K562 (cell line): ENCODE results near the gene CASKIN1. TPM values are rescaled to one million over a fixed set of nuclear protein-coding genes. Genes with fewer than 3 reads are reported as not detected.

Experiments used
- CBX3 ChIP-seq, 2 experiments: IDR thresholded peaks; 1 replicate in 1 of 2; 2 replicates in 1 of 2; pipeline ENCODE4 v1.6.1; 2012; ENCODE audit warnings: inconsistent platforms in 2 of 2, low read length in 2 of 2, borderline replicate concordance in 1 of 2, control low read depth in 1 of 2
- KDM5B ChIP-seq: fragments of 200-600 bp; sonication (generic); IDR thresholded peaks from 2 replicates; pipeline ENCODE4 v1.6.1; 2012; ENCODE audit warnings: low read depth, mild to moderate bottlenecking, moderate library complexity, low read length, control low read depth, inconsistent platforms; ENCODE audit not compliant: insufficient replicate concordance
- MAFK ChIP-seq: IDR thresholded peaks from 2 replicates; pipeline ENCODE4 v1.6.1; 2011; ENCODE audit warnings: low read length, improper control_type of control experiment
- MAZ ChIP-seq, 2 experiments: fragments of 450-650 bp in 1 of 2; sonication (generic) in 1 of 2; formaldehyde crosslinking; IDR thresholded peaks in 1 of 2; conservative IDR thresholded peaks in 1 of 2; 2 replicates each; pipeline versions ENCODE4 v1.4.0 to v1.5.0; 2020; ENCODE audit warnings: mild to moderate bottlenecking in 1 of 2, missing genetic modification reagents in 1 of 2
- MCM3 ChIP-seq: fragments of 450-650 bp; IDR thresholded peaks from 2 replicates; pipeline ENCODE4 v1.6.1; 2016
- MEIS2 ChIP-seq: fragments of 450-650 bp; IDR thresholded peaks from 2 replicates; pipeline ENCODE4 v1.6.1; 2014; ENCODE audit warnings: mild to moderate bottlenecking; ENCODE audit not compliant: partially characterized antibody
- NR1H2 ChIP-seq: sonication (generic); formaldehyde crosslinking; IDR thresholded peaks from 2 replicates; pipeline ENCODE4 v1.4.0; 2020; ENCODE audit warnings: mild to moderate bottlenecking, missing genetic modification reagents
- NR2C1 ChIP-seq, 2 experiments: fragments of 450-650 bp; IDR thresholded peaks; 2 replicates each; pipeline ENCODE4 v1.6.1; 2017; ENCODE audit warnings: mild to moderate bottlenecking in 2 of 2, antibody characterized with exemption in 1 of 2, inconsistent platforms in 1 of 2, missing compliant biosample characterization in 1 of 2, missing genetic modification characterization in 1 of 2
- RBM15 ChIP-seq: fragments of 200-400 bp; formaldehyde crosslinking; IDR thresholded peaks from 2 replicates; pipeline ENCODE4 v1.6.1; 2018; ENCODE audit warnings: mild to moderate bottlenecking, low read length, moderate library complexity; ENCODE audit not compliant: insufficient read depth
- SREBF2 ChIP-seq: sonication (generic); formaldehyde crosslinking; IDR thresholded peaks from 2 replicates; pipeline ENCODE4 v1.4.0; 2020; ENCODE audit warnings: mild to moderate bottlenecking, missing genetic modification reagents
- TARDBP ChIP-seq: fragments of 450-650 bp; IDR thresholded peaks from 2 replicates; pipeline ENCODE4 v1.6.1; 2016
- ZFX ChIP-seq: sonication (generic); formaldehyde crosslinking; IDR thresholded peaks from 2 replicates; pipeline ENCODE4 v1.8.0; 2022; ENCODE audit warnings: mild to moderate bottlenecking, missing genetic modification reagents, moderate library complexity
- ZNF121 ChIP-seq: sonication (generic); formaldehyde crosslinking; conservative IDR thresholded peaks from 2 replicates; pipeline ENCODE4 v1.8.0; 2022; ENCODE audit warnings: missing genetic modification reagents
- polyA plus RNA-seq, 8 experiments: library from polyadenylated mRNA; depleted of rRNA in 4 of 8; stranded (reverse) in 5 of 8; unstranded in 3 of 8; fragments of >200 nt; fragmentation: Nextera tagmentation in 2 of 8; fragmentation: Illumina TruSeq in 1 of 8; extraction: Ambion mirVana in 2 of 8; extraction: Trizol in 1 of 8; gene quantifications; 2 replicates each; pipeline versions ENCODE4 v1.2.1 to v1.2.3, GENCODE V29; 2011 to 2014; ENCODE audit warnings: inconsistent platforms in 1 of 8, missing spikeins in 1 of 8
- total RNA-seq, 7 experiments: library from RNA; depleted of rRNA in 6 of 7; stranded (reverse); fragments of >200 nt in 6 of 7; fragmentation: Illumina TruSeq in 2 of 7; extraction: Trizol in 2 of 7; gene quantifications; 2 replicates each; pipeline versions ENCODE4 v1.2.1 to v1.2.3, GENCODE V29; 2011 to 2021; ENCODE audit warnings: low replicate concordance in 1 of 7
- TF ChIP-seq, protein P1 (sequence below): fragments of 200-800 bp; sonication (Bioruptor generic); IDR thresholded peaks from 2 replicates; pipeline ENCODE4 v1.6.1; 2017; ENCODE audit warnings: missing genetic modification characterization, missing compliant biosample characterization
- TF ChIP-seq, protein P2 (sequence below): fragments of 250-450 bp; sonication (Bioruptor Pico); IDR thresholded peaks from 2 replicates; pipeline ENCODE4 v1.8.0; 2022; ENCODE audit warnings: moderate library complexity, mild to moderate bottlenecking, inconsistent platforms
- TF ChIP-seq, protein P3 (sequence below): sonication (generic); formaldehyde crosslinking; IDR thresholded peaks from 2 replicates; pipeline ENCODE4 v1.8.0; 2022; ENCODE audit warnings: mild to moderate bottlenecking, low read depth, missing genetic modification reagents
- TF ChIP-seq, protein P4 (sequence below): sonication (generic); formaldehyde crosslinking; IDR thresholded peaks from 2 replicates; pipeline ENCODE4 v1.8.1; 2022; ENCODE audit warnings: missing genetic modification reagents
- TF ChIP-seq, protein P5 (sequence below): fragments of 200-400 bp; formaldehyde crosslinking; IDR thresholded peaks from 2 replicates; pipeline ENCODE4 v1.6.1; 2017; ENCODE audit warnings: mild to moderate bottlenecking, low read depth, low read length, moderate library complexity

Gene CASKIN1
- total and polyA plus RNA-seq, 9 of the 15 experiments (the other 6 are each of a cell fraction or from before 2014, with no cell fraction given), result 0.15 to 4.5 (median 1.5) TPM; not detected in 2

DNA sequence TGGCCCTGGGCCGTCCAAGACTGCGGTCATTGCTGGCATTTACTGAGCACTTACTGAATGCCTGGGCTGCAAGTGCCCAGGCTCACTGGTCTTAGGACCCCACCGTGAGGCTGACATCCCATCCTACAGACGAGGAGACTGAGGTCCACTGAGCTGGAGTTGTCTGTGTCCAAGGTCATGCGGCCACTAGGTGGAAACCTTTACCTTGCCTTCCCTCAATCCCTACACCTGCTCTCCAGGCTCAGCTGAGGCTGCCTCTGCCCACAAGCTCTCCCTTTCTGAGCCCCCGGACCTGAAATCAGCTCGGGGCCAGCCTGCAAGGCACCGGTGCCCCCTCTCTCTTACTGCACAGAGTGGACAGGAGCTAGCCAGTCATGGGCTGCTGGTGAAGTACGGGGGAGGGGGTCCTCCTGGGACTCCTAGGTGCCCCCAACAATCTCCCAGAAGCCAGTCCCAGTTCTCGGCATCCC lies 1.5 kb downstream of the CASKIN1 start (continued):
- TF ChIP-seq, protein P1, sequence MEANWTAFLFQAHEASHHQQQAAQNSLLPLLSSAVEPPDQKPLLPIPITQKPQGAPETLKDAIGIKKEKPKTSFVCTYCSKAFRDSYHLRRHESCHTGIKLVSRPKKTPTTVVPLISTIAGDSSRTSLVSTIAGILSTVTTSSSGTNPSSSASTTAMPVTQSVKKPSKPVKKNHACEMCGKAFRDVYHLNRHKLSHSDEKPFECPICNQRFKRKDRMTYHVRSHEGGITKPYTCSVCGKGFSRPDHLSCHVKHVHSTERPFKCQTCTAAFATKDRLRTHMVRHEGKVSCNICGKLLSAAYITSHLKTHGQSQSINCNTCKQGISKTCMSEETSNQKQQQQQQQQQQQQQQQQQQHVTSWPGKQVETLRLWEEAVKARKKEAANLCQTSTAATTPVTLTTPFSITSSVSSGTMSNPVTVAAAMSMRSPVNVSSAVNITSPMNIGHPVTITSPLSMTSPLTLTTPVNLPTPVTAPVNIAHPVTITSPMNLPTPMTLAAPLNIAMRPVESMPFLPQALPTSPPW (CRISPR knock-in tag), result no peak
- peak in 1 of 2 experiments; percentile 48; a peak in 1 of 3 replicates for TF ChIP-seq CBX3 (IDR thresholded peaks at IDR 0.05; ENCODE audit: borderline replicate concordance in 1 of 2, low read length in 2 of 2)
- no peak for TF ChIP-seq RBM15
- no peak for TF ChIP-seq MEIS2
- no peak for TF ChIP-seq TARDBP
- TF ChIP-seq, protein P2, sequence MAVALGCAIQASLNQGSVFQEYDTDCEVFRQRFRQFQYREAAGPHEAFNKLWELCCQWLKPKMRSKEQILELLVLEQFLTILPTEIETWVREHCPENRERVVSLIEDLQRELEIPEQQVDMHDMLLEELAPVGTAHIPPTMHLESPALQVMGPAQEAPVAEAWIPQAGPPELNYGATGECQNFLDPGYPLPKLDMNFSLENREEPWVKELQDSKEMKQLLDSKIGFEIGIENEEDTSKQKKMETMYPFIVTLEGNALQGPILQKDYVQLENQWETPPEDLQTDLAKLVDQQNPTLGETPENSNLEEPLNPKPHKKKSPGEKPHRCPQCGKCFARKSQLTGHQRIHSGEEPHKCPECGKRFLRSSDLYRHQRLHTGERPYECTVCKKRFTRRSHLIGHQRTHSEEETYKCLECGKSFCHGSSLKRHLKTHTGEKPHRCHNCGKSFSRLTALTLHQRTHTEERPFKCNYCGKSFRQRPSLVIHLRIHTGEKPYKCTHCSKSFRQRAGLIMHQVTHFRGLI, result no peak
- TF ChIP-seq, protein P3, sequence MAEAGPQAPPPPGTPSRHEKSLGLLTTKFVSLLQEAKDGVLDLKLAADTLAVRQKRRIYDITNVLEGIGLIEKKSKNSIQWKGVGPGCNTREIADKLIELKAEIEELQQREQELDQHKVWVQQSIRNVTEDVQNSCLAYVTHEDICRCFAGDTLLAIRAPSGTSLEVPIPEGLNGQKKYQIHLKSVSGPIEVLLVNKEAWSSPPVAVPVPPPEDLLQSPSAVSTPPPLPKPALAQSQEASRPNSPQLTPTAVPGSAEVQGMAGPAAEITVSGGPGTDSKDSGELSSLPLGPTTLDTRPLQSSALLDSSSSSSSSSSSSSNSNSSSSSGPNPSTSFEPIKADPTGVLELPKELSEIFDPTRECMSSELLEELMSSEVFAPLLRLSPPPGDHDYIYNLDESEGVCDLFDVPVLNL (CRISPR knock-in tag), result no peak
- TF ChIP-seq, protein P4, sequence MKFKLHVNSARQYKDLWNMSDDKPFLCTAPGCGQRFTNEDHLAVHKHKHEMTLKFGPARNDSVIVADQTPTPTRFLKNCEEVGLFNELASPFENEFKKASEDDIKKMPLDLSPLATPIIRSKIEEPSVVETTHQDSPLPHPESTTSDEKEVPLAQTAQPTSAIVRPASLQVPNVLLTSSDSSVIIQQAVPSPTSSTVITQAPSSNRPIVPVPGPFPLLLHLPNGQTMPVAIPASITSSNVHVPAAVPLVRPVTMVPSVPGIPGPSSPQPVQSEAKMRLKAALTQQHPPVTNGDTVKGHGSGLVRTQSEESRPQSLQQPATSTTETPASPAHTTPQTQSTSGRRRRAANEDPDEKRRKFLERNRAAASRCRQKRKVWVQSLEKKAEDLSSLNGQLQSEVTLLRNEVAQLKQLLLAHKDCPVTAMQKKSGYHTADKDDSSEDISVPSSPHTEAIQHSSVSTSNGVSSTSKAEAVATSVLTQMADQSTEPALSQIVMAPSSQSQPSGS (CRISPR knock-in tag), result no peak
- peak in 1 of 2 experiments; percentile 49; a peak in 1 of 4 replicates for TF ChIP-seq MAZ (CRISPR knock-in tag; conservative IDR thresholded peaks at IDR 0.05 in 1 of 2, IDR thresholded peaks at IDR 0.05 in 1 of 2)
- no peak; the same call in 1 of the 2 replicates for TF ChIP-seq ZNF121 (CRISPR knock-in tag)
- no peak for TF ChIP-seq NR1H2 (CRISPR knock-in tag)
- no peak for TF ChIP-seq MAFK
- no peak for TF ChIP-seq MCM3
- TF ChIP-seq KDM5B, result no peak
- no peak for TF ChIP-seq ZFX (CRISPR knock-in tag)
- TF ChIP-seq, protein P5, sequence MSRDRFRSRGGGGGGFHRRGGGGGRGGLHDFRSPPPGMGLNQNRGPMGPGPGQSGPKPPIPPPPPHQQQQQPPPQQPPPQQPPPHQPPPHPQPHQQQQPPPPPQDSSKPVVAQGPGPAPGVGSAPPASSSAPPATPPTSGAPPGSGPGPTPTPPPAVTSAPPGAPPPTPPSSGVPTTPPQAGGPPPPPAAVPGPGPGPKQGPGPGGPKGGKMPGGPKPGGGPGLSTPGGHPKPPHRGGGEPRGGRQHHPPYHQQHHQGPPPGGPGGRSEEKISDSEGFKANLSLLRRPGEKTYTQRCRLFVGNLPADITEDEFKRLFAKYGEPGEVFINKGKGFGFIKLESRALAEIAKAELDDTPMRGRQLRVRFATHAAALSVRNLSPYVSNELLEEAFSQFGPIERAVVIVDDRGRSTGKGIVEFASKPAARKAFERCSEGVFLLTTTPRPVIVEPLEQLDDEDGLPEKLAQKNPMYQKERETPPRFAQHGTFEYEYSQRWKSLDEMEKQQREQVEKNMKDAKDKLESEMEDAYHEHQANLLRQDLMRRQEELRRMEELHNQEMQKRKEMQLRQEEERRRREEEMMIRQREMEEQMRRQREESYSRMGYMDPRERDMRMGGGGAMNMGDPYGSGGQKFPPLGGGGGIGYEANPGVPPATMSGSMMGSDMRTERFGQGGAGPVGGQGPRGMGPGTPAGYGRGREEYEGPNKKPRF, result no peak
- TF ChIP-seq SREBF2 (CRISPR knock-in tag), result no peak
- TF ChIP-seq NR2C1 (IDR thresholded peaks at IDR 0.05), result no peak
- TF ChIP-seq NR2C1 (tag; IDR thresholded peaks at IDR 0.05), result no peak
